Sigmoid colon (tissue), 4 donors: ENCODE data around the gene MGP.

Experiments used
- CTCF ChIP-seq, 4 experiments: fragments of 450-650 bp in 3 of 4; fragments of 200-600 bp in 1 of 4; IDR thresholded peaks; one replicate each; pipeline ENCODE4 v1.5.1; 2016 to 2019; ENCODE audit warnings: antibody characterized with exemption in 4 of 4, mild to moderate bottlenecking in 3 of 4, moderate library complexity in 2 of 4
- EP300 ChIP-seq, 4 donors: sonication (generic); formaldehyde crosslinking; IDR thresholded peaks; one replicate each; pipeline ENCODE4 v1.6.1; 2017; ENCODE audit warnings: antibody characterized with exemption in 4 of 4
- POLR2A ChIP-seq, 2 donors: fragments of 450-650 bp; IDR thresholded peaks; one replicate each; pipeline ENCODE4 v1.6.1; 2016; ENCODE audit warnings: antibody characterized with exemption in 2 of 2, mild to moderate bottlenecking in 2 of 2, moderate library complexity in 2 of 2
- POLR2AphosphoS5 ChIP-seq, 4 donors: sonication (generic); formaldehyde crosslinking; IDR thresholded peaks; one replicate each; pipeline ENCODE4 v1.6.1; 2017; ENCODE audit warnings: antibody characterized with exemption in 4 of 4

DNA sequence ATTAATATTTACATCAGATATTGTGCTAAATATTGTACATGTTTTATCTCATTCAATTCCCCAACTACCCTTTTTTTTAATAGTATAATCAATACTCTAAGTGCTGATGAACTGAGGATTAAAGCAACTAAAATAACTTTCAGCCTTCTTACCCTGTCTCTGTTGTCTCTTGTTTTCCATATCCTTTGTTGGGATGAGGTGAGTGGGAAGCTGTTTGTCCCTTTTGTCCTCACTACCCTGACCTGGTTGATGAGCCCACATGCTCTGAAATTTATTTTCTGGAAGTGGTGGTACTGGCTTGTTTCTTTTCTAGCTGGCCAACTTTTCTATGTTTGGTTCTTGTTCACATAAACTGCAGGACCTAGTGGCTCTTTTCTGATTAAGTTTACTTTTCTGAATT is 32.8 kb downstream of the MGP start:
- TF ChIP-seq CTCF (IDR thresholded peaks at IDR 0.05) (no peak), POLR2AphosphoS5 (IDR thresholded peaks at IDR 0.05) (no peak), POLR2A (IDR thresholded peaks at IDR 0.05) (no peak), EP300 (IDR thresholded peaks at IDR 0.05) (no peak)
